ENCODE results near the gene PTGER3. TPM values are rescaled to one million over a fixed set of nuclear protein-coding genes. Genes with fewer than 3 reads are reported as not detected.

PTGER3 gene
- total and polyA plus RNA-seq, 2 experiments from 2014 or later = 0.45 to 1.6 TPM

- H3K9me3 Mint-ChIP-seq = no peaks in the 10 kb centered on the region
- no peaks in the 10 kb centered on the region for H3K36me3 Mint-ChIP-seq (ENCODE audit: low read depth)
- no peaks in the 10 kb centered on the region for H3F3A ChIP-seq (replicated peaks; ENCODE audit: low read depth)
- no peak for TF ChIP-seq EZH2 (IDR thresholded peaks at IDR 0.05; ENCODE audit: low read depth, unreplicated experiment)
- no peak for TF ChIP-seq EZH2phosphoT487 (IDR thresholded peaks at IDR 0.05; ENCODE audit: unreplicated experiment)
- TF ChIP-seq POLR2AphosphoS5 (IDR thresholded peaks at IDR 0.05; ENCODE audit: low read depth) = no peak
- no peak for TF ChIP-seq ZNF114 (CRISPR knock-in tag; IDR thresholded peaks at IDR 0.05)
- no peak for TF ChIP-seq ETS1 (IDR thresholded peaks at IDR 0.05)
- TF ChIP-seq CREB1 (CRISPR knock-in tag; IDR thresholded peaks at IDR 0.05; ENCODE audit: low read depth) = no peak
- no peak for TF ChIP-seq ZNF331 (CRISPR knock-in tag; IDR thresholded peaks at IDR 0.05; ENCODE audit: low read depth)
- TF ChIP-seq ZNF462 (CRISPR knock-in tag; IDR thresholded peaks at IDR 0.05) = no peak
- TF ChIP-seq JUNB (IDR thresholded peaks at IDR 0.05; ENCODE audit: unreplicated experiment) = no peak
- H3K4me1 ChIP-seq (ENCODE audit: insufficient read depth) = no peaks in the 10 kb centered on the region
- H3K79me2 ChIP-seq (replicated peaks; ENCODE audit: insufficient read depth) = no peaks in the 10 kb centered on the region
- no peak overlapping the region for H3K27ac Mint-ChIP-seq
- H3K27me3 ChIP-seq (ENCODE audit: insufficient read depth) = peaks cover 3% of the 10 kb centered on the region; the same call in 1 of the 2 replicates
- no peak overlapping the region for H3K4me3 ChIP-seq
- H2AFZ ChIP-seq = no peak overlapping the region
- no peaks in the 10 kb centered on the region; the same call in 2 of the 3 replicates for H3K4me1 Mint-ChIP-seq
- H3K9me2 ChIP-seq (ENCODE audit: insufficient read depth) = no peaks in the 10 kb centered on the region
- H3K36me3 ChIP-seq (ENCODE audit: insufficient read depth) = no peaks in the 10 kb centered on the region
- DNase-seq (ENCODE audit: low spot score) (no peak), ATAC-seq (no peak)
- H3K27me3 Mint-ChIP-seq (ENCODE audit: insufficient read depth, low read depth, poor library complexity) = peaks cover 3% of the 10 kb centered on the region
- H3K4me2 ChIP-seq = no peak overlapping the region
- H3K27ac ChIP-seq (ENCODE audit: low read depth) = no peak overlapping the region
- H3K4me3 Mint-ChIP-seq = no peak overlapping the region
- H4K20me1 ChIP-seq (replicated peaks; ENCODE audit: insufficient read depth) = no peaks in the 10 kb centered on the region
Measured at GRCh38 chr1:71089536-71090270, 42.1 kb upstream of the PTGER3 start.

All from GM23338 (cell line).